H1 (cell line): ENCODE measurements around the gene TOM1. TPM values are rescaled to one million over a fixed set of nuclear protein-coding genes. Genes with fewer than 3 reads are reported as not detected.

Experiments
- ASH2L ChIP-seq: fragments of 200-600, 300-600 bp; sonication (generic); IDR thresholded peaks from one replicate; pipeline ENCODE4 v1.7.1; 2017; ENCODE audit warnings: low read length
- BCL11A ChIP-seq, 2 experiments: IDR thresholded peaks; one replicate each; pipeline ENCODE4 v1.6.1; 2011; ENCODE audit warnings: low read depth in 2 of 2, low read length in 2 of 2, mild to moderate bottlenecking in 2 of 2
- EGR1 ChIP-seq: IDR thresholded peaks from 2 replicates; pipeline ENCODE4 v1.6.1; 2011; ENCODE audit warnings: low read depth, low read length, borderline replicate concordance
- FOSL1 ChIP-seq: IDR thresholded peaks from 2 replicates; pipeline ENCODE4 v1.6.1; 2011; ENCODE audit warnings: mild to moderate bottlenecking, low read depth, low read length, moderate library complexity; ENCODE audit not compliant: insufficient read depth
- GTF2F1 ChIP-seq: IDR thresholded peaks from 2 replicates; pipeline ENCODE4 v1.6.1; 2012; ENCODE audit warnings: low read depth, low read length, improper control_type of control experiment, borderline replicate concordance
- HDAC6 ChIP-seq: IDR thresholded peaks from one replicate; pipeline ENCODE4 v1.7.1; 2012; ENCODE audit warnings: low read depth, mild to moderate bottlenecking, inconsistent platforms, low read length, moderate library complexity
- JUND ChIP-seq: IDR thresholded peaks from 2 replicates; pipeline ENCODE4 v1.6.1; 2011; ENCODE audit warnings: mild to moderate bottlenecking, improper control_type of control experiment, low read length
- MAFK ChIP-seq: IDR thresholded peaks from 2 replicates; pipeline ENCODE4 v1.6.1; 2012; ENCODE audit warnings: low read depth, mild to moderate bottlenecking, improper control_type of control experiment, low read length
- PHF8 ChIP-seq: fragments of 200-600 bp; sonication (generic); conservative IDR thresholded peaks from 2 replicates; pipeline ENCODE4 v1.7.1; 2012; ENCODE audit warnings: low read depth, mild to moderate bottlenecking, inconsistent platforms, low read length, moderate library complexity
- polyA plus RNA-seq, 7 experiments: library from polyadenylated mRNA; depleted of rRNA in 3 of 7; stranded (reverse) in 5 of 7; unstranded in 2 of 7; fragments of >200 nt in 5 of 7; fragments of 200-250 nt in 2 of 7; gene quantifications; 1 replicate in 5 of 7; 2 replicates in 1 of 7; 4 replicates in 1 of 7; pipeline versions ENCODE4 v1.2.1 to v1.2.3, GENCODE V29; 2011 to 2013; ENCODE audit warnings: missing spikeins in 2 of 7, mixed read lengths in 2 of 7
- total RNA-seq: library from RNA; stranded (reverse); fragmentation: NEBNext Ultra II Directional; extraction: Animal tissue kit (Norgen Biotek cat#: 25700); gene quantifications from 2 replicates; pipeline ENCODE4 v1.2.1, GENCODE V29; 2021

TOM1 gene
- total and polyA plus RNA-seq, 2 of the 8 experiments (the other 6 are each of a cell fraction or from before 2014, with no cell fraction given): 25.1 to 39.2 TPM

DNA sequence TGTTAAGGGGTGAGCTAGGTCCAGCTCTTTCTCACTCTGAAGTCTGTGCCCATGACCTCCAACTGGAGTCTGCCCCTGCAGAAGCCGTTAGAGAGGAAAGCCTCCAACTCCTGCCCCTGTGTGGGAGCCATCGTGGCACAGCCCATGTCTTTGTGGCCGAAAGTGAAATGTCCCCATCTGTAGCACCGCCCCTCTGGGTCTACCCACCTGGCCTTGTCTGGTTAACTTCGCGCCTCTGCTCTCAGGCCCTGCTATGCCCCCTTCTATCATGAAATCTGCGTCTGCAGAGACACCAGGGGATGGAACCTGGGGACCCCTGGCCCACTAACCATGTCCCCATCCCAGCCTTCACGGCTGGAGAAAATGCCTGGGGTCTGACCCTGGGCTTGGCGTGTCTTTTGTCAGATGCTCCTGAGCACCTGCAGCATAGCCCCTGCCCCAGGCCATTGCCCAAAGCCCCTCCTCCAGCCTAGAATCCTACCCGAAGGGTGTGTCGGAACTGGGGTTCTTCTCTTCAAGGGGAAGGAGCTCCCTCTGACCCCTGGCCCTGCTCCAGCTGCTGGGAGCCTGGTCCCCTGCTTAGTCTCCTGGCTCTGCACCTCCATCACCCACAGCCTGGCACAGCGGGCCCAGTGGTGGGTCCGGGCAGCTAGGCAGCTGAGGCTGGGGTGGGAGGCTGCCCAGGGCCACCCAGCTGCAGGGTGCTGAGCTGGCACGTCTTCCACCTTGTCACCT is 45.4 kb downstream of the TOM1 start (continued):
- TF ChIP-seq PHF8 (no peak), FOSL1 (no peak), MAFK (no peak), ASH2L (no peak), GTF2F1 (no peak), HDAC6 (no peak), EGR1 (no peak), JUND (no peak), BCL11A (IDR thresholded peaks at IDR 0.05; ENCODE audit: low read depth in 2 of 2, low read length in 2 of 2) (no peak)
